ENCODE results near the gene ZNF79.

- TF ChIP-seq TAF1 (IDR thresholded peaks at IDR 0.05; ENCODE audit: low read depth, low read length) (no peak), CTCF (IDR thresholded peaks at IDR 0.05; ENCODE audit: control extremely low read depth in 1 of 3, insufficient read depth in 1 of 3, low read depth in 1 of 3, low read length in 3 of 3) (no peak), EZH2 (IDR thresholded peaks at IDR 0.05; ENCODE audit: low read depth, low read length, severe bottlenecking) (no peak), ZNF274 (IDR thresholded peaks at IDR 0.05; ENCODE audit: borderline replicate concordance, extremely low read depth, low read length) (no peak), SP2 (IDR thresholded peaks at IDR 0.05; ENCODE audit: low read length) (no peak)
Observed at GRCh38 chr9:127448112-127448805, 24.1 kb downstream of the ZNF79 start.

Data from H1 (cell line).